Upper lobe of left lung (tissue), 6 donors: ENCODE measurements around the gene PRKG1. TPM values are rescaled to one million over a fixed set of nuclear protein-coding genes. Genes with fewer than 3 reads are reported as not detected.

ENCODE experiments used
- ATAC-seq, 2 donors: fragments of 200-7000 bp; cut with Tn5 transposase; one replicate each; pipeline ENCODE4 v1.9.1; 2022; ENCODE audit warnings: mild to moderate bottlenecking in 2 of 2, moderate library complexity in 2 of 2; ENCODE audit not compliant: low FRiP score in 2 of 2
- DNase-seq, 2 donors: peaks; one replicate each; pipeline ENCODE4 v3.0.0-alpha.2; 2019 to 2020
- H3K27ac ChIP-seq, 4 donors: fragments of 200-600 bp; sonication (generic); one replicate each; pipeline ENCODE4 v1.5.1; 2016 to 2019
- H3K27me3 ChIP-seq, 4 donors: fragments of 200-600 bp; sonication (generic); one replicate each; pipeline ENCODE4 v1.5.1; 2017 to 2019
- H3K36me3 ChIP-seq, 4 donors: fragments of 200-600 bp; sonication (generic); one replicate each; pipeline ENCODE4 v1.5.1; 2016 to 2019
- H3K4me1 ChIP-seq, 4 donors: fragments of 200-600 bp; sonication (generic); one replicate each; pipeline ENCODE4 v1.5.1; 2018 to 2019
- H3K4me3 ChIP-seq, 4 donors: fragments of 200-600 bp; sonication (generic); one replicate each; pipeline ENCODE4 v1.5.1; 2017 to 2019; ENCODE audit warnings: mild to moderate bottlenecking in 2 of 4, moderate library complexity in 1 of 4
- H3K9me3 ChIP-seq, 4 donors: fragments of 200-600 bp; sonication (generic); one replicate each; pipeline ENCODE4 v1.5.1; 2018 to 2019
- CTCF ChIP-seq, 6 experiments: fragments of 450-650 bp in 4 of 6; fragments of 200-600 bp in 2 of 6; sonication (generic) in 2 of 6; IDR thresholded peaks; one replicate each; pipeline ENCODE4 v1.5.1; 2016 to 2019; ENCODE audit warnings: antibody characterized with exemption in 6 of 6
- EP300 ChIP-seq, 4 donors: sonication (generic); formaldehyde crosslinking; IDR thresholded peaks; one replicate each; pipeline ENCODE4 v1.5.1; 2017; ENCODE audit warnings: antibody characterized with exemption in 4 of 4, control low read depth in 2 of 4
- POLR2A ChIP-seq, 4 donors: fragments of 450-650 bp; IDR thresholded peaks; one replicate each; pipeline ENCODE4 v1.5.1; 2016 to 2017; ENCODE audit warnings: antibody characterized with exemption in 4 of 4, mild to moderate bottlenecking in 2 of 4
- POLR2AphosphoS5 ChIP-seq, 2 donors: sonication (generic); formaldehyde crosslinking; IDR thresholded peaks; one replicate each; pipeline ENCODE4 v1.5.1; 2017; ENCODE audit warnings: antibody characterized with exemption in 2 of 2
- WGBS, 2 donors: methylation state at CpG; one replicate each; pipeline ENCODE4 v1.1.5; 2017 to 2018; 5-methylcytosine and 5-hydroxymethylcytosine counted together
- total RNA-seq, 6 donors: library from RNA; depleted of rRNA in 4 of 6; stranded (reverse); fragments of >200 nt in 4 of 6; gene quantifications; one replicate each; pipeline versions ENCODE4 v1.1.0 to v1.2.1, GENCODE V29; 2016 to 2021
- donor health status: DM: no; HTN: no; CAD: no; lungs with moderate emphysema.
- donor health status: DM: no; HTN: yes; CAD: no; lungs with severe emphysema.

The PRKG1 gene
- total RNA-seq, 6 donors from 2014 or later, result 12.9 to 43.0 (median 25.0) TPM

GRCh38 chr10:51802030-51802429, 727.7 kb downstream of the PRKG1 start:
- no peaks in the 10 kb centered on the region for H3K36me3 ChIP-seq
- TF ChIP-seq CTCF (IDR thresholded peaks at IDR 0.05), result no peak
- no peak for TF ChIP-seq EP300 (IDR thresholded peaks at IDR 0.05)
- no peak for TF ChIP-seq POLR2AphosphoS5 (IDR thresholded peaks at IDR 0.05)
- TF ChIP-seq POLR2A (IDR thresholded peaks at IDR 0.05), result no peak
- H3K9me3 ChIP-seq, result no peaks in the 10 kb centered on the region
- no peak for ATAC-seq
- no peak overlapping the region for H3K4me3 ChIP-seq
- H3K27ac ChIP-seq, result no peak overlapping the region
- DNase-seq, result no peak
- no peaks in the 10 kb centered on the region for H3K27me3 ChIP-seq
- no peaks in the 10 kb centered on the region for H3K4me1 ChIP-seq

GRCh38 chr10:51804866-51805265, 730.6 kb downstream of the PRKG1 start:
- ATAC-seq (no peak), DNase-seq (no peak)
- TF ChIP-seq POLR2AphosphoS5 (IDR thresholded peaks at IDR 0.05), result no peak
- 82 to 89% methylated on average over 3 of the region's 3 CpGs for WGBS, 2 donors
- H3K9me3 ChIP-seq, result no peaks in the 10 kb centered on the region
- no peak overlapping the region for H3K4me3 ChIP-seq
- H3K4me1 ChIP-seq, result no peaks in the 10 kb centered on the region
- H3K27me3 ChIP-seq, result no peaks in the 10 kb centered on the region
- no peak overlapping the region for H3K27ac ChIP-seq
- H3K36me3 ChIP-seq, result no peaks in the 10 kb centered on the region

GRCh38 chr10:51806079-51806835, 732.0 kb downstream of the PRKG1 start:
- Histone ChIP-seq H3K9me3 (no peaks in the 10 kb centered on the region), H3K4me3 (no peak overlapping the region), H3K27ac (no peak overlapping the region), H3K4me1 (no peaks in the 10 kb centered on the region), H3K36me3 (no peaks in the 10 kb centered on the region), H3K27me3 (no peaks in the 10 kb centered on the region)
- DNase-seq (no peak), ATAC-seq (no peak)
- WGBS, 2 donors, result 77 to 81% methylated on average over 5 of the region's 5 CpGs
- TF ChIP-seq CTCF (IDR thresholded peaks at IDR 0.05), result no peak
- TF ChIP-seq EP300 (IDR thresholded peaks at IDR 0.05), result no peak
- no peak for TF ChIP-seq POLR2AphosphoS5 (IDR thresholded peaks at IDR 0.05)
- TF ChIP-seq POLR2A (IDR thresholded peaks at IDR 0.05), result no peak

- WGBS, 2 donors, result 86 to 89% methylated on average over 3 of the region's 3 CpGs
- TF ChIP-seq CTCF (IDR thresholded peaks at IDR 0.05) (no peak), EP300 (IDR thresholded peaks at IDR 0.05) (no peak), POLR2A (IDR thresholded peaks at IDR 0.05) (no peak), POLR2AphosphoS5 (IDR thresholded peaks at IDR 0.05) (no peak)
These were observed 733.9 kb downstream of the PRKG1 start for GRCh38 chr10:51808187-51808586.

GRCh38 chr10:51815723-51816122, 741.4 kb downstream of the PRKG1 start:
- DNase-seq (no peak), ATAC-seq (no peak)
- Histone ChIP-seq H3K4me1 (peaks cover 0 to under 1% (median 0%) of the 10 kb centered on the region in 4 donors), H3K4me3 (no peak overlapping the region), H3K36me3 (no peaks in the 10 kb centered on the region), H3K9me3 (no peaks in the 10 kb centered on the region), H3K27ac (no peak overlapping the region), H3K27me3 (no peaks in the 10 kb centered on the region)
- WGBS, 2 donors, result 70 to 90% methylated on average over 2 of the region's 2 CpGs
- TF ChIP-seq CTCF (IDR thresholded peaks at IDR 0.05) (no peak), POLR2A (IDR thresholded peaks at IDR 0.05) (no peak), POLR2AphosphoS5 (IDR thresholded peaks at IDR 0.05) (no peak), EP300 (IDR thresholded peaks at IDR 0.05) (no peak)

More at GRCh38 chr10:51808187-51808586, 733.9 kb downstream of the PRKG1 start:
- Histone ChIP-seq H3K36me3 (no peaks in the 10 kb centered on the region), H3K4me1 (no peaks in the 10 kb centered on the region), H3K27me3 (no peaks in the 10 kb centered on the region), H3K27ac (no peak overlapping the region), H3K9me3 (no peaks in the 10 kb centered on the region), H3K4me3 (no peak overlapping the region)
- ATAC-seq (no peak), DNase-seq (no peak)
